NCI-H2227 (cell line): ENCODE results near the gene HS3ST1.
A peak's percentile ranks its signal among the peaks of the same experiment; 100 is the strongest.

ENCODE experiments used
- DNase-seq: peaks from one replicate; lab custom pipeline; 2025; ENCODE audit not compliant: unreplicated experiment; lab: John Stamatoyannopoulos, UW

The HS3ST1 gene

DNA sequence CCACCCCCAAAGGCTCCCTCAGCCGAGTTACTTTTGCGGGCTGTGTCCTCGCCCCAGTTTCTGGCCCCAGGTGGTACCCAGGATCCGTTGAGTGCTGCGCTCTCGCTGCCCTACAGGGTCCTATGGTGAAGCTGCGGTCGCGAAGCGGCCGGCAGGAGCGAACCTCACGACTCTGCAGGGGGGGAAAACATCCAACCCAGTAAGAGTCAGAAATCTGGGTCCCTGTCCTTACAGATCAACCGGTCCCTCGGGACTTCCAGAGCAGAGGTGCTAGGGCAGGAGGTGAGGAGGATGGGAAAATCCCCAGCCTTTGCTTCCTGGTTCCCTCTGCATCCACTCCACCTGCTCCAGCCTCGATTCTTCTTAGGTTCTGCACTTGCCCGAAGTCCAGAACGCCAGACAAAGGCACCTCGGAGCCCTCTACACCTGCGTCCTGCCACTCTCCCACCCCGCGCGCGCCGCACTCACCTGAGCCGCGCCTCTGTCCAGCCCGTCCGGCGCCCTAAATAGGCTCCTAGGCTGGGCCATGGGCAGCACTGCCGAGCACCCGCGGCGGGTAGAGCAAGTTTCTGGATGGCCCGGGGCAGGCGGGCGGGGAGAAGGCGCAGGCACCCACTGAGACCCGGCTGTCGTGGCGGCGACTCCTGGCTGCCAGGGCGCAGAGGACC lies at the start of gene HS3ST1:
TSS of gene HS3ST1 (minus strand) at position 664 of the 668 bp plus-strand sequence. CDS start 28,889 bp downstream, outside the sequence.
- peak; percentile 25 for DNase-seq

DNA sequence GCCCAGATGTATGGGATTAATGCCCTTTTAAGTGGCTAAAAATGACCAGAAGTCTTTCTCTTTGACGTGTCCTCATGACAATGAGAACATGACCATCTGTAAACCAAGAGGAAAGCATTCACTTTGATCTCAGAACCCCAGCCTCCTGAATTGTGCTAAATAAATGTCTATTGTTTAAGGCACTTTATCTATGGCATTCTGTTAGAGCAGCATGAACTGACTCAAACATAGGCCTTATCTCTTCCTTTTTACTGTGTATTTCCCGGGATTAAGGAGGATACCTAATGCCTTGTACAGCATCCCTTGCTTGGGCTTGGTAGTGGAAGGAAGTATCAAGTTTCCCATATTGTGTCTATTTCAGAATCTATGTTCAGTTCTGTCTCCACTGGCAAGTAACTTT lies 47.2 kb upstream of the HS3ST1 start:
- no peak for DNase-seq

DNA sequence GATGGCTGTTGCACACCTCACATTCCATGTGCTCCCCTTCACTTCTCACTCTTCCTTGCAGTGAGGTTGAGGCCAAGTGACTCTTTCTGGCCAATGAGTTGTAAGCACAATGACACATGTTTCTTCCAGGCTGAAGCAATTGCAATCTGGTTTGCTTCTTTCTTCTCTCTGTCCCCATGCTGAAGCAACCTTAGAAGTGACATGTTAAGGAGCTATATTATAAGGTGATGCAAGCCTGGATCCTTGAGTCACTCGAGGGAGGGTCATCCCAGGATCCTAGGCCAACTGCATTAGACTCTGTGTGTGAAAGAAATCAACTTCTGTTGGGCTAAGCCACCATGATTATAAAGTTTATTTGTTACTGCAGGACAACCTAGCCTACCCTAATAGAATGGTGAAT lies 45.5 kb upstream of the HS3ST1 start:
- DNase-seq, result no peak

DNA sequence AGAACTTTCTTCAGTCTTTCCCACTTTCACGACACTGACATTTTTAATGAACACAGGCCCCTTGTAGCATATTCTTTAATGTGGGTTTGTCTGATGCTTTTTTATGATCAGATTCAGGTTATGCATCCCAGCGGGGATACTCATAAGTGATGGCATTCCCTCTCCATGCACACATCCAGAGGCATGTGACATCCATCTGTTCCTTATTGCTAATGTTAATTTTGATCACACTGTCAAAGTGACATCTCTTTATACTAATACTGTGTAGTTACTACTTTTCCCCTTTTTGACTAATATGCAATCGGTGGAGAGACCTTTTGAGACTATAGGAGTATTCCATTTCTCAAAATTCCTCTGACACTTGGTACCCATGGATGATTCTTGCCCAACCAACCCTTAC lies 43.8 kb upstream of the HS3ST1 start:
- DNase-seq, result no peak

DNA sequence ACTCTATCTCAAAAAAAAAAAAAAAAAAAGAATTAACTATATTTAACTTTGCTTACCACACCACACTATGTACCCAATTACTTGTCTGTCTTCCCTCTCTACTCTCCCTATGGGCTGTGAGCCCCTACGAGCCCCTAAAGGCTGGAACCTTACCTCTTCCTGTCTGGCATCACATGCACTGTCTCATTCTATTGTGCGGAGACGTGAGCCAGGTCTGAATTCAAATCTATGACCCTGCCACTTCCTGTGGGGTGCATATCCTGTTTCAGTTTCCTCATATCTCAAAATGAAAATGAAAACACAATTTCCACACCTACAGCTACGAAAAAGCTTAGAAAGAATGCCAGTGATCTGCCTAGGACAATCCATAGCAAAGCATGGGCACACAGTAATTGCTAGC lies 42.9 kb upstream of the HS3ST1 start:
- DNase-seq, result no peak

DNA sequence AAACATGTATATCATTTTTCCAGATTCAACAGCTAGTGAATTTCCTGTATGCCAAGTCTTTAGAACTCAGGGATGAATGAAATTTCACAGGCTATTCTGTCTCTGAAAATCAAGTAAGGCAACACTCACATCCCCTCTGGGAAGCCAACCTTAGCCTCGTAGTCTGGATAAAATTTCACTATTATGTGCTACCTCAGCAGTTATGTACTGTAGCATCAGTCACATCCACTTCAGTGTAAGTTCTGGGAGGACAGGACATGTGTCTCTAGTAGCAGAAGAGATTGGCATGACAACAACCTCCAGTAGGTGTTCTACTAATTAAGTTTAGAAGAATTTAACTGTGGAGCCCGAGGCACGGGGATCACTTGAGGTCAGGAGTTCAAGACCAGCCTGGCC lies 42.4 kb upstream of the HS3ST1 start:
- no peak for DNase-seq

DNA sequence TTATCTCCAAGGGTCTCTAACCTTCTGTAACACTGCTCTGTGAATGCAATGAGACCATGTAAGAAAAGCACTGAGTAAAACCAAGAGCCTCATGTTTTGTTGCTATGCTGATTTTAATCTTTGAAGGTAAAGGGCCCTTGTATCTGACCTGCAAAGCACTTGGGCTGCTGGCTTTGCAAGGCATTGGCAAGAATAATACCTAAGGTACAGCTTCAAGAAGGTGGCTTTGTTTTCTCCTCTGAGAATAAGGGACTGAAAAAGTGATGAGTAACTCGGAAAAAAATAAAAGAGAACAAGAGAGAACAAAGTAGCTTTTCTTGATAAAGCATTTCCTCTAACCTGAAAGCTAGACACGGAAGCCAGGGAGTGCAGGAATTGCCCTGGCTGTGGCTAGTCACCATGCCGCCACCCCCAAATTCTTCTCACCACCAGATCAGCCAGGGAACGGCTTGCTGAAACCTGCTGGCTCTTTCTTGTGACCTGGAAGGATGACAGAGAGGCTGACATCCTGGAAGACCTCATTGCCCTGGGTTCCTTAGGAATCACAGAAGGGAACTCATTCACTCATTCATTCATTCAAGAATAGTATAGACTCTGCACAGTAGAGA lies 41.8 kb upstream of the HS3ST1 start:
- no peak for DNase-seq

DNA sequence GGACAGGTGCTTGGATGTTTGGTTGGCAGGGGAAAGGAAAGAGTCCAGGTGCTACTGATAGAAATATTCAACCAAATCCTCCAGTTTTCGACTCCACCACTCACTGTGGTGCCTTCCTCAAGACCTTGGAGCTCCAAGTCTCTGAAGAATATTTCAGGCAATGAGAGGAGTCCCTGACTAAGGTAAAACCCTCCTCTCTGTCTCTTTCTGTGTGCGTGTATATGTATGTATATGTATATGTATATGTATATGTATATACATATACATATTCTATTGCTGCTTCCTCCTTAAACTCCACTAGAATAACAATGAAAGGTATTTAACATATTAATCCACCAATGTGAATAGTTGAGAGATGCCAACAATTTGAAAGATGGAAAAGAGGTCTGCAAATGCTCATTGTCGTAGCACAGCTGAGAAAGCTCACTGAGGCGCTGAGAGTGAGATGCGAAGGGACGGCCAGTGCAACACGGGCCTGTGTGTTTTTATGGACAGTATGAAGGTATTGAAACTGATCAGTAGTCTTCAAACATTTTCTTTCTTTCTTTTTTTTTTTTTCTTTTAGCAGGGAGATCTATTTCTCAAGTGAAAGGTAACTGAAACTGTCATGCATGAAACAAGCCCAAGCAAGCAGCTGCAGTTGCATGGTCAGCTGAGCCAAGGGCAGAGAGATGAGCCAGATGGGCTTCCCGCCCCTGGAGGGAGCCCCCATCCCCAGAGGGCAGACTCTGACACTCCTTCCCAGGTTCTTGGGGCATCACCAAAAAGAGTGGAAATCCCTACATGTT lies 41.1 kb upstream of the HS3ST1 start:
- no peak for DNase-seq

DNA sequence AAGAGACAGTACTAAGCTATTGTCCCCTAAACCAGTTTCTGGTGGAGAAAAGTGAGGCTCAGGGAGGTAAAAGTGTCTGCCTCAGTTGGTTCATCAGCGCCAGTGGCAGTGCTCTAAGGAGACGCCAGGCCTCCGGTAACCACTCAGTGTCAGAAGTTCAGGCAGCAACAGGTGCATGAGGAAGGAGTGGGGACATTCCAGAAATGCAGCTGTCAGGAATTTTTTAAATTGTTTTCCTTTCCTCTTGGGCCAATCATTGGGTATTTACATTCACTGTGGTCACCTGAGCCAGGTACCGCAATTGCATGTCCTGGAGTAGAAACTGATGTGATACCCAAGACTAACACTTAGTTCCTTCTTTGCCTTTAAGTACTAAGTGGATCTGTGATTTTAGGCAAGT lies 40.2 kb upstream of the HS3ST1 start:
- no peak for DNase-seq

DNA sequence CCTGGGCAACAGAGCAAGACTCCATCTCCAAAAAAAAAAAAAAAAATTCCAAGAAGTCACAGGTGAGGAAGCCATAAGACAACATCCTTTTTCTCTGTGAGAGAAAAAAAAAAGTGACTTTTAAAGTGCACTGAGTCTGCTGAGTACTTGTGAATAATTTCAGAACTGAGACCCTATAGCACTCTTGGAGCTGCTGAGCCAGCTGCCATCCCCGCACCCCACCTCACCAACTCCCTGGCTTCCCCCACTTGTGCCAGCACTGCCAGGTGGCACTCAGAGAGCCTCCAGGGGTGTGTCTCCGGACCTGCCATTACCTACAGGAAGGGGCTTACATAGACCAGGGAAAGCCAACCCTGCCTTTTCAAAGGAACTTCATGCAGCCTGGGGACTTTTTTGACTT lies 39.2 kb upstream of the HS3ST1 start:
- DNase-seq, result no peak

DNA sequence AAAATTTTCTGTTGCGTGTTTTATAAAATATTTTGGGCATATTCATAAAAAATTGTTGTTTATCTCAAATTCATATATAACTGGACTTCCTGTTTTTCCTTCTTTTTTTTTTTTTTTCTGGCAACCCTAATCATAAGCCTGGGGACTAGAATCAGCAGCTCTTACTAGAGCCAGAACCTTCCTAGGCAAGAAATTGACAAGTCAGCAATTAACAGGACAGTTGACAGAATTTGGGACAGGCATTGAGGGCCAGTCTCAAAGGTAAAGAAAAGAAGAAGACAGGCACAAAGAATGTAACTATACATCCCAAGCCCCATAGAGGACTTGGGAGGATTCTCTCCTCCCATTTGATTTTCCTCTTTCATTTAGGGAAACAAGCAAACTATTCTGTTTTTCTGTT lies 35.0 kb upstream of the HS3ST1 start:
- no peak for DNase-seq

DNA sequence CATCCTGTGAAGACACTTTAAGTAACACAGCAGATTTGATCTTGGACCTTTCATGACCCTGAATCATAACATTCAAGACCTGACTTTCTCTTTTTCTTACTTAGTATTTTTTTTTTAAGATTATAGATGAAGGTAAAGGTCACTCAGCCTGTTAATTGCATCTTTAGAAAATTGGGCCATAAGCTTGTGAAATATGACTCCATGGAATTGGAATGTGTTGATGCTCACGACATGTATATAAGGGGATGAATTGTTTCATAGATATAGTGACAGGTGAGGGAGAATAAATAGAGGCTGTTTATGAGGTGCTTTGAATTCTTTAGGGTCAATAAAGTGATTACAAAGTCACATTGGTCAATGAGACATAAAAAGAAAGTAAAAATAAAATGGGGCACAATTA lies 27.7 kb upstream of the HS3ST1 start:
- no peak for DNase-seq

DNA sequence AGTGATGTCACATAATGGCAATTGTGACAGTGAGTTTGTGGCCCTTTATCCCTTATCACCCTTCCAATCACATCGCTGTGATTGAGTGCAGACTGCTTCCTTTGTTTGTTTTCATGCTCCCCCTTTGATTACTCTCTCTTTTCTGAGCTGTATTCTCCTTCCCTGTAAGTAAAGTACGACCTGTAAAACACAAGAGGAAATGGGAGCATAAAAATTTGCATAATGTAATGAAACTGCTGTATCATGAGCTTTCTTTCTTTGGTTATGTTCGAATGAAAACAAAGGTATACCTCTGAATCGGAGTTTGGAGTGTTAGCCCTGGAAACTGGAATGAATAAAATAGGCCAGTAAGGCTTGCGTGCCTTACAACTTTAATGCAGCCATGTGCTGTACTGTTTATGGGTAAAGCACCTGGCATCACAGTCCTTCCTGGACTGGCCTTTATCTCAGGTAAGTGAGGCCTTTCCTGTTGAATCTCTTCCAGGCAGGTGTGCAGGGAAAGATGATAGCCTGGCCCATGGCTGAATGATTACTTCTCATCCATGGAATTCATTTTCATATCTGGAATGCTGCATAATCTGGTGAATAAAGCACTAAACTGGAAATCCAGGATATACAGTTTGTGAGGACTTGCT lies 26.6 kb upstream of the HS3ST1 start:
- no peak for DNase-seq

DNA sequence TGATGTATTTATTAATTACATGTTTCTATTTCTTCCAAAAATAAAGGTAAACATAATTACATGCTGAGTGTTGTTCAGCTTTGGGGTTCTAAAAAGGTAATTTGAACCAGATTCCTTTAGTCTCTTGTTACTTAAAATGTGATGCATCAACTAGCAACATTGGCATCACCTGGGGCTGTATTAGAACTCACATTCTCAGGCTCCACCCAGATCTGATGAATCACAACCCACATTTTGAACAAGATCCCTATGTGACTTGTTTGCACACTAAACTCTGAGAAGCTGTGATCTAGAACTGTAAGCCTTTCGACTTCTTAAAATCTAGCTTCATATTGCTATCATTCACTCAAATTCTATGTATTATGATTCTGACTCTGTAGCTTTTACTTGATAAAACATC lies 23.0 kb upstream of the HS3ST1 start:
- no peak for DNase-seq

DNA sequence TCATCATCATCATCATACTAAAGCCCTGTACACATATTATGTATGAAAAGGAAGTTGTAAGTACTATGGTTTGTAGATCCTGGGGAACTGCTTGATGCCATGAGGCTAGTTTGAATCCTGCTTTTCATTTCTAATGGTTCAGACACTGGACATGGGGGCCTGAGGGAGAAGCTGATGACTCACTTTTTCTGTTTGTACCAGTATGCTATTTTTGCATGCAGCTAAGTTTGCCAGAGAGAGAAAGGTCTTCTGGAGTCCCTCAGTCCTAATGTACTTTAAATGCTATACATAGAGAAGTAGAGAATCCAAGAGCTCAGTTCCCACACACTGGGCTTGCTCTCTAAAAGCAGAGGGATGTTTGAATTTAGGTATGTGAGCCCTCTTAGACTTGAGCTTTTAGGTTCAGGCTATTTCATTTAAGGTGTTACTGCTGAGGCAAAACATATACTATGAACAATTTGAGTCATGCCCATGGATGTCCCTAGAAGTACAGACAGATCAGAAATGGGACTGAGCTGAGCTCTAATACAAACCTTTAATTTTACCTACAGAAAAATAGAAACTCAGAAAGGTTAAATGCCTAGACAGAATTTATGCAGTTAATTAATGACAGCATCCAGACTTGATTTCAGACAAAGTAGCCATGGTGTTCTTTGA lies 17.6 kb upstream of the HS3ST1 start:
- DNase-seq, result no peak

DNA sequence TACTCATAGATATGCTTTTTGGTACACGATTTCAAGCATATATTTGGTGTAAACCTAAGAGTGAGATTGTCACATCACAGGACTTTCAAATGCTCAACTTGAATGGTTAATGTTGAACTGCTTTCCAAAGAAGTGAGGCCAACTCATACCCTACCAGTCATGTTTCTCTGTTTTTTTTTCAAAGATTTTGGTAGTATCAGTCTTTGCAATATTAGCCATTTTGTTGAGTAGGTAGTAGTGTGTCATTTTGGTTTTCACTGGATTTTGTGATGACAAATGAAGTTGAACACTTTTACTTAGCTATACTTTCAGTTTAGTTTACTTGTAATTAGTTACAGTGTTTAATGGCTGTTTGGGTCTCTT lies 12.5 kb upstream of the HS3ST1 start:
- no peak for DNase-seq

DNA sequence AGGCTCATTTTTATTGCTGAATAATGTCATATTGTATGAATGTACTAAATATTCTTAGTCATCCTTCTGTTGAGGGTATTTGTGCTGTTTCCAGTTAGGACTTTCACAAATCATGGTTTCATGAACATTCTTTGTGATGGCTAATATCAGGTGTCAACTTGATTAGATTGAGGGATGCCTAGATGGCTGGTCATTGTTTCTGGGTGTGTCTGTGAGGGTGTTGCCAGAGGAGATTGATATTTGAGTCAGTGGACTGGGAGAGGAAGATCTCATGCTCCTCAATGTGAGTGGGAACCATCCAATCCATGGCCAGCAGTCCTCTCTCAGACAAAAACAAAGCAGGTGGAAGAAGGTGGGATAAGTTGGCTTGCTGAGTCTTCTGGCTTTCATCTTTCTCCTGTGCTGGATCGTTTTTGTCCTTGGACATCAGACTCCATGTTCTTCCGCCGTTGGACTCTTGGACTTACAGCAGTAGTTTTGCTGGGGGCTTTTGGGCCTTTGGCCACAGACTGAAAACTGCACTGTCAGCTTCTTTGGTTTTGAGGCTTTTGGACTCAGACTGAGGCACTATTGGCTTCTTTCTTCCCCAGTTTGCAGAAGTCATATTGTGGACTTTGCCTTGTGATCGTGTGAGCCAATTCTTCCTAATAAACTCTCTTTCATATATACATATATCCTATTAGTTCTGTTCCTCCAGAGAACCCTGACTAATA lies 11.9 kb upstream of the HS3ST1 start:
- no peak for DNase-seq

DNA sequence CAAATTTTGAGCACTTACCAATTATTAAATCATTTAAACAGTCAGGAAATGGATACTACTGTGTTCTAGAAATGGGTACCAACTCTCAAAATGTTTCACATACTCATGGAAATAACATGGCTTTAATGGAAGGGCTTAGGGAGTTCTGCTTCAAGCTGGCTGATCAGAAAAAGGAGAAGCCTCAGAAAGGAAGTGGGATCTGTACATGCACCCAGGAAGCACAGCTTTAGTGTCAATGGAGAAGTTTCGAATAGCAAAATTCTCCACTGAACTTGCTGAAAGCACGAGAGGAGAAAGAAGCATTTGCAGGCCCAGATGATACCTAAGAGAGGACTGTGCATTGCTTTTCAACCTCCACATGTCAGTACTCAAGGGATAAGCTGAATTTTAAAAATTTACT lies 11.1 kb upstream of the HS3ST1 start:
- no peak for DNase-seq

DNA sequence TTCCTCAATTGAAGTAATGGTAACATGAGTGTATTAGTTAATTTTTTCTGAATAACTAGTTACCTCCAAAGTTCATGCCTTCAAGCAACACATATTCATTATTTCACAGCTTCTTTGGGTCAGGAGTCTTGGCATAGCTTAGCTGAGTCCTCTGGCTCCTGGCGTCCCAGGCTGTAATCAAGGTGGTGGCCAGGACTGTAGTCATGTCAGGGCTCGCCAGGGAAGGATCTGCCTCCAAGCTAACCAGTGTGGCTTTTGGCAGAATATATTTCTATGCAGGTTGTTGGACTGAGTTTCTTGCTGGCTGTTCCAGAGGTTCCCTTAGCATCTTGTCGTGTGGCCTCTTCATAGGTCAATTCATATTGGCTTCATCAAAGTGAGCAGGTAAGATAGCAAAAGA lies 10.0 kb upstream of the HS3ST1 start:
- no peak for DNase-seq

DNA sequence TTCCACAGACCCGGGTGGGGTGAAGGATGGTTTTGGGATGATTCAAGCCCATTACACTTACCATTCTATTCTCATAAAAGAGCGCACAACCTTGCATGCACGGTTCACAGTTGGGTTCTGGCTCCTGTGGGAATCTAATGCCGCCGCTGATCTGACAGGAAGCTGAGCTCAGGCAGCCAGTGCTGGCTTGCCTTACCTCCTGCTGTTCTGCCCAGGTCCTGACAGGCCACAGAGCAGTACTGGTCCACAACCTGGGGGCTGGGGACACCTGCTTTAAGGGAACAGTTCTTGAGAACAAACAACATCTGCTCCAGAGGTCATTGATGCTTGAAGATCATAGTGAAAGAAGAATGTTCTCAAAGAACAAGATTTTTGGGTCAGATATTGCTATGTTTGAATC lies 8.0 kb upstream of the HS3ST1 start:
- DNase-seq, result no peak

DNA sequence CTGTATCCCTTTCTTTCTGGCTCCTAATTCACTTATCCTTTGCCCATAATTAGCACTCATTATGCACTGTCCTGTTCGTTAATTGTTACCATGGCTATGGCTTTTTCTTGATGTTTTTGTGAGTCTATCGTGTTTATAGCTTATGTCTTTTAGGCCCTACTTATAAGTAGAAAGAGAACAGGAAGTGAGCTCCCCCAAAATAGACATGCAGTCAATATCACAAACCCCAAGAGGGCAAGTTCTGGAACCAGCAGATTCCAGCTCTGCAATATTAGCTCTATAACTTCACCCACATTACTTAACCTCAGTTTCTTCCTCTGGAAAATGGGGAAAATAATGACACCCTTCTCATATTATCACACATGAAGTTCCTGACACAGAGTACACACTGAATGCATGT lies 7.4 kb upstream of the HS3ST1 start:
- DNase-seq, result no peak
